Activated CD8-positive, alpha-beta T cell treated with anti-CD3 and anti-CD28 coated beads for 36 hours (primary cell): ENCODE measurements around the gene SLC12A7. TPM values are rescaled to one million over a fixed set of nuclear protein-coding genes. Genes with fewer than 3 reads are reported as not detected.
A peak's percentile ranks its signal among the peaks of the same experiment; 100 is the strongest.

ENCODE experiments used
- ATAC-seq: fragments of 200-7000 bp; cut with Tn5 transposase; one replicate; pipeline ENCODE4 v1.10.0; 2021; ENCODE audit warnings: mild to moderate bottlenecking, moderate library complexity
- CTCF ChIA-PET: fragments of 350-600 bp; sonication (Branson Sonifier 250); formaldehyde crosslinking; loops from one replicate; lab custom pipeline; 2021; ENCODE audit warnings: antibody characterized with exemption; lab: Charles Lee
- POLR2A ChIA-PET: fragments of 350-600 bp; sonication (Branson Sonifier 250); formaldehyde crosslinking; loops from one replicate; lab custom pipeline; 2021; ENCODE audit warnings: antibody characterized with exemption; lab: Charles Lee
- DNase-seq: peaks from one replicate; pipeline ENCODE4 v3.0.0-alpha.2; 2020
- H3K27ac Mint-ChIP-seq: one replicate; pipeline ENCODE4 v1.8.0; 2021; ENCODE audit warnings: mild to moderate bottlenecking, mixed read lengths
- H3K27me3 Mint-ChIP-seq: one replicate; pipeline ENCODE4 v1.8.0; 2021; ENCODE audit warnings: mixed read lengths
- H3K36me3 Mint-ChIP-seq: one replicate; pipeline ENCODE4 v1.8.0; 2021; ENCODE audit warnings: low read depth, mixed read lengths
- H3K4me1 Mint-ChIP-seq: one replicate; pipeline ENCODE4 v1.8.0; 2021; ENCODE audit warnings: low read depth, mixed read lengths
- H3K4me3 Mint-ChIP-seq: one replicate; pipeline ENCODE4 v1.8.0; 2021; ENCODE audit warnings: mild to moderate bottlenecking, moderate library complexity, mixed read lengths
- H3K9me3 Mint-ChIP-seq: one replicate; pipeline ENCODE4 v1.8.0; 2021; ENCODE audit warnings: mixed read lengths
- CTCF ChIP-seq: fragments of 200-600 bp; IDR thresholded peaks from one replicate; pipeline ENCODE4 v1.8.0; 2022; ENCODE audit warnings: antibody characterized with exemption, mild to moderate bottlenecking
- intact Hi-C: fragments of 100-400 bp; cut with micrococcal nuclease; formaldehyde crosslinking; loops from one replicate; pipeline ENCODE4 v1.10.0; 2022
- total RNA-seq, 2 experiments: library from RNA; stranded (reverse); gene quantifications; one replicate each; pipeline ENCODE4 v1.2.3, GENCODE V29; 2021

Gene SLC12A7
- total RNA-seq, 2 experiments from 2014 or later, result 21.6 to 24.8 TPM

GRCh38 chr5:1141834-1142233 lies 30.0 kb upstream of the SLC12A7 start:
- no peak overlapping the region for H3K4me3 Mint-ChIP-seq
- no peaks in the 10 kb centered on the region for H3K27me3 Mint-ChIP-seq
- DNase-seq (no peak), ATAC-seq (no peak)
- no peaks in the 10 kb centered on the region for H3K9me3 Mint-ChIP-seq
- CTCF ChIA-PET, result interaction anchor here (1.5 to 2.2 kb wide), 4 partner anchors 9 to 218 kb away, joined by 5 to 16 read pairs (median 12); no protein-coding TSS in a partner anchor
- peaks cover 3% of the 10 kb centered on the region for H3K4me1 Mint-ChIP-seq
- H3K27ac Mint-ChIP-seq, result no peak overlapping the region
- POLR2A ChIA-PET, result no interaction called here
- intact Hi-C loops, result loop anchor here (5.0 kb wide), 1 partner anchor 220 kb away; no protein-coding TSS in a partner anchor
- no peak for TF ChIP-seq CTCF
- H3K36me3 Mint-ChIP-seq, result no peaks in the 10 kb centered on the region

GRCh38 chr5:1140818-1141189 lies 28.9 kb upstream of the SLC12A7 start:
- POLR2A ChIA-PET, result interaction anchor here (1.0 to 1.5 kb wide), 2 partner anchors 9 to 35 kb away, joined by 4 to 7 read pairs; no protein-coding TSS in a partner anchor
- no peak overlapping the region for H3K4me3 Mint-ChIP-seq
- peaks cover 3% of the 10 kb centered on the region for H3K4me1 Mint-ChIP-seq
- no peaks in the 10 kb centered on the region for H3K9me3 Mint-ChIP-seq
- H3K27ac Mint-ChIP-seq, result no peak overlapping the region
- H3K36me3 Mint-ChIP-seq, result no peaks in the 10 kb centered on the region
- ATAC-seq, result no peak
- no peak for TF ChIP-seq CTCF
- intact Hi-C loops, result loop anchor here (5.0 kb wide), 1 partner anchor 219 kb away; no protein-coding TSS in a partner anchor
- DNase-seq, result no peak
- H3K27me3 Mint-ChIP-seq, result no peaks in the 10 kb centered on the region
- CTCF ChIA-PET, result interaction anchor here (0.6 to 2.9 kb wide), 24 partner anchors 10 to 232 kb away, joined by 3 to 16 read pairs (median 4); no protein-coding TSS in a partner anchor

GRCh38 chr5:1140171-1140817 lies 28.4 kb upstream of the SLC12A7 start:
- Mint-ChIP-seq H3K4me3 (no peak overlapping the region), H3K4me1 (peaks cover 3% of the 10 kb centered on the region), H3K27me3 (no peaks in the 10 kb centered on the region), H3K27ac (no peak overlapping the region), H3K36me3 (no peaks in the 10 kb centered on the region), H3K9me3 (no peaks in the 10 kb centered on the region)
- ATAC-seq (peak; percentile 89), DNase-seq (peak; percentile 87)
- ChIA-PET CTCF (interaction anchor here (0.6 to 2.9 kb wide), 25 partner anchors 10 to 231 kb away, joined by 3 to 16 read pairs (median 4); no protein-coding TSS in a partner anchor), POLR2A (interaction anchor here (1.0 to 1.5 kb wide), 2 partner anchors 10 to 35 kb away, joined by 4 to 7 read pairs; no protein-coding TSS in a partner anchor)
- peak; percentile 78 for TF ChIP-seq CTCF
- intact Hi-C loops, result loop anchor here (5.0 kb wide), 1 partner anchor 218 kb away; no protein-coding TSS in a partner anchor

GRCh38 chr5:1139331-1140170 lies 27.7 kb upstream of the SLC12A7 start:
- ChIA-PET CTCF (interaction anchor here (0.6 to 2.9 kb wide), 23 partner anchors 10 to 231 kb away, joined by 3 to 16 read pairs (median 4); no protein-coding TSS in a partner anchor), POLR2A (interaction anchor here (0.9 to 1.5 kb wide), 3 partner anchors 10 to 34 kb away, joined by 3 to 7 read pairs (median 4); no protein-coding TSS in a partner anchor)
- intact Hi-C loops, result loop anchor here (5.0 kb wide), 1 partner anchor 217 kb away; no protein-coding TSS in a partner anchor
- H3K27ac Mint-ChIP-seq, result no peak overlapping the region
- H3K36me3 Mint-ChIP-seq, result no peaks in the 10 kb centered on the region
- no peaks in the 10 kb centered on the region for H3K9me3 Mint-ChIP-seq
- peaks cover 3% of the 10 kb centered on the region for H3K4me1 Mint-ChIP-seq
- no peaks in the 10 kb centered on the region for H3K27me3 Mint-ChIP-seq
- H3K4me3 Mint-ChIP-seq, result no peak overlapping the region
- TF ChIP-seq CTCF, result no peak
- DNase-seq (no peak), ATAC-seq (no peak)
